ENCODE measurements around the gene RSBN1L.

- TF ChIP-seq, protein P1, sequence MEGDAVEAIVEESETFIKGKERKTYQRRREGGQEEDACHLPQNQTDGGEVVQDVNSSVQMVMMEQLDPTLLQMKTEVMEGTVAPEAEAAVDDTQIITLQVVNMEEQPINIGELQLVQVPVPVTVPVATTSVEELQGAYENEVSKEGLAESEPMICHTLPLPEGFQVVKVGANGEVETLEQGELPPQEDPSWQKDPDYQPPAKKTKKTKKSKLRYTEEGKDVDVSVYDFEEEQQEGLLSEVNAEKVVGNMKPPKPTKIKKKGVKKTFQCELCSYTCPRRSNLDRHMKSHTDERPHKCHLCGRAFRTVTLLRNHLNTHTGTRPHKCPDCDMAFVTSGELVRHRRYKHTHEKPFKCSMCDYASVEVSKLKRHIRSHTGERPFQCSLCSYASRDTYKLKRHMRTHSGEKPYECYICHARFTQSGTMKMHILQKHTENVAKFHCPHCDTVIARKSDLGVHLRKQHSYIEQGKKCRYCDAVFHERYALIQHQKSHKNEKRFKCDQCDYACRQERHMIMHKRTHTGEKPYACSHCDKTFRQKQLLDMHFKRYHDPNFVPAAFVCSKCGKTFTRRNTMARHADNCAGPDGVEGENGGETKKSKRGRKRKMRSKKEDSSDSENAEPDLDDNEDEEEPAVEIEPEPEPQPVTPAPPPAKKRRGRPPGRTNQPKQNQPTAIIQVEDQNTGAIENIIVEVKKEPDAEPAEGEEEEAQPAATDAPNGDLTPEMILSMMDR (optimal IDR thresholded peaks at IDR 0.05 in 1 of 3, IDR thresholded peaks at IDR 0.05 in 1 of 3, conservative IDR thresholded peaks at IDR 0.05 in 1 of 3; ENCODE audit: extremely low read depth in 1 of 3, insufficient read depth in 2 of 3, low read length in 3 of 3), result no peak
- TF ChIP-seq EZH2 (IDR thresholded peaks at IDR 0.05; ENCODE audit: low read length), result no peak
These were observed 42.7 kb upstream of the RSBN1L start for GRCh38 chr7:77653572-77653971.

Data from keratinocyte (primary cell).